ENCODE measurements around the gene MGAT1.

GRCh38 chr5:180739271-180739670 is 63.3 kb downstream of the MGAT1 start:
- no peak for TF ChIP-seq EZH2 (IDR thresholded peaks at IDR 0.05)
- no peak for TF ChIP-seq POLR2AphosphoS5 (IDR thresholded peaks at IDR 0.05; ENCODE audit: borderline replicate concordance, low read depth, low read length)

All from SK-N-MC (cell line).